Stimulated activated CD8-positive, alpha-beta memory T cell treated with anti-CD3 and anti-CD28 coated beads, Interleukin-7, amount 100 ng/mL, for 1 hour (primary cell): Measurements from ENCODE around the gene PCBP3.

Experiments used
- DNase-seq, 2 donors: peaks; one replicate each; pipeline ENCODE4 v3.0.0-alpha.2; 2020; ENCODE audit warnings: low read depth in 2 of 2

Gene PCBP3

GRCh38 chr21:45724994-45725843 lies 81.7 kb downstream of the PCBP3 start:
- DNase-seq: no peak

GRCh38 chr21:45725844-45726200 lies 82.3 kb downstream of the PCBP3 start:
- DNase-seq: no peak

- no peak for DNase-seq
Observed at GRCh38 chr21:45726438-45726837, 82.9 kb downstream of the PCBP3 start.

GRCh38 chr21:45727390-45727789 lies 83.9 kb downstream of the PCBP3 start:
- DNase-seq: no peak

- no peak for DNase-seq
Observed at GRCh38 chr21:45735259-45736000, 91.9 kb downstream of the PCBP3 start.

GRCh38 chr21:45736042-45736689 lies 92.6 kb downstream of the PCBP3 start:
- no peak for DNase-seq

GRCh38 chr21:45736690-45737484 lies 93.4 kb downstream of the PCBP3 start:
- DNase-seq: no peak

- DNase-seq: no peak
Observed at GRCh38 chr21:45737485-45738166, 94.1 kb downstream of the PCBP3 start.

- DNase-seq: no peak
Observed at GRCh38 chr21:45739218-45740087, 95.9 kb downstream of the PCBP3 start.

GRCh38 chr21:45740088-45740440 lies 96.5 kb downstream of the PCBP3 start:
- no peak for DNase-seq

- no peak for DNase-seq
Observed at GRCh38 chr21:45740491-45741357, 97.2 kb downstream of the PCBP3 start.

- no peak for DNase-seq
Observed at GRCh38 chr21:45741691-45742090, 98.2 kb downstream of the PCBP3 start.

GRCh38 chr21:45742247-45742646 lies 98.7 kb downstream of the PCBP3 start:
- no peak for DNase-seq

- no peak for DNase-seq
Observed at GRCh38 chr21:45745256-45745655, 101.7 kb downstream of the PCBP3 start.

- no peak for DNase-seq
Observed at GRCh38 chr21:45747233-45747766, 103.8 kb downstream of the PCBP3 start.

GRCh38 chr21:45747802-45748445 lies 104.4 kb downstream of the PCBP3 start:
- no peak for DNase-seq

GRCh38 chr21:45748593-45748992 lies 105.1 kb downstream of the PCBP3 start:
- DNase-seq: no peak

GRCh38 chr21:45749974-45750373 lies 106.4 kb downstream of the PCBP3 start:
- no peak for DNase-seq

- no peak for DNase-seq
Observed at GRCh38 chr21:45750936-45751335, 107.4 kb downstream of the PCBP3 start.
